ENCODE results near the gene CARMIL1.
"Not testable (repeated sequence)": the region's sequence is repeated elsewhere in the genome, so short reads cannot be mapped to it uniquely, and the experiment has no call there.

CARMIL1 gene

DNA sequence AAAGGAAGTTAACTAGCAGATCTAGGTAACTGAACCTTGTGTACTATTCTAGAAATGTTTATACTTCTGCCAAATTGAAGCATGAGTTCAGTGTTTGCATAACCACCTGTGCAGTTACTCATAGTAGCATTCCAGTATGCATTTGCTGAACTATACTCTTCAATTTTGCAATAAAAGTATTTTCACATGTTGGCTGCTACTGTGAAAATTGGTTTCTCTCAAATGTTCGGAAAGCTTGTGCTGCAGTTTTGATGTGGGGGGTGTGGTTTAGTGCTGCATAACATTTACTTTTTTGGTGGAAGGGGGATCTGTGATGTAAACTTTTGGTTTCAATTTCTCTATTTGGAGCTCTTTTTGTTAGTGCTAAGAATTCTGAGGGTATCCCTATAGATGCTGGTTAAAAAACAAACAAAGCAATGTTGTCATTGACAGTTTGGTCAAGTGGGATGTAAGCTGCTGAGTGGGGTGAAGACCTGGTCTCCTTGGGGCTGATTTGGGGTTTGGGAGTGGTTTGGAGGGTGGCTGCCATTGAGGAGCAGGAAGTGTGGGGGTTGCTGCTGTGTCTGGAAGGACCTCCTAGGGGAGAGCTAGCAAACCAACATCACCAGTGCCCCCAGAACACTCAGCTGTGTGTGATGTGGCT is 87.8 kb downstream of the CARMIL1 start:
- in situ Hi-C loops (cut with MboI; ENCODE audit: low sequenced_read_pairs) = no loop called here

DNA sequence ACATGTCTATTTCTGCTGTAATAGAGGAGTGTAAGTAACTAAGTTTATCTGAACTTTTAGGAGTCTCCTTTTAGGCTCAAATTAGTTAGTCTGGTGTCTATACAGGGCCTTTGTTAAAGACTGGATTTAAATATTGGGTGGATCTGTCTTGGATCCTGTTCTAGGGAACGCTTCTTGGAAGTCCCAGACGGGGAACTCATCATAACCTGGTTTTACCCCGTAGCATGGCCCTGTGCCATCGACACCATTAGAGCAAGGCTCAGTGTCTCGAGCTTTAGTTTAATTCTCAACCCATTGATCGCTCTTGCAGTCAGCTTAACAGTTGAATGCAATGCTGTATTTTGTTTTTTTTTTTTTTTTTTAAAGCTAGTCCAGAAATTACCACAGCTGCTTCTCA is 89.9 kb downstream of the CARMIL1 start:
- in situ Hi-C loops (cut with MboI; ENCODE audit: low sequenced_read_pairs) = no loop called here

DNA sequence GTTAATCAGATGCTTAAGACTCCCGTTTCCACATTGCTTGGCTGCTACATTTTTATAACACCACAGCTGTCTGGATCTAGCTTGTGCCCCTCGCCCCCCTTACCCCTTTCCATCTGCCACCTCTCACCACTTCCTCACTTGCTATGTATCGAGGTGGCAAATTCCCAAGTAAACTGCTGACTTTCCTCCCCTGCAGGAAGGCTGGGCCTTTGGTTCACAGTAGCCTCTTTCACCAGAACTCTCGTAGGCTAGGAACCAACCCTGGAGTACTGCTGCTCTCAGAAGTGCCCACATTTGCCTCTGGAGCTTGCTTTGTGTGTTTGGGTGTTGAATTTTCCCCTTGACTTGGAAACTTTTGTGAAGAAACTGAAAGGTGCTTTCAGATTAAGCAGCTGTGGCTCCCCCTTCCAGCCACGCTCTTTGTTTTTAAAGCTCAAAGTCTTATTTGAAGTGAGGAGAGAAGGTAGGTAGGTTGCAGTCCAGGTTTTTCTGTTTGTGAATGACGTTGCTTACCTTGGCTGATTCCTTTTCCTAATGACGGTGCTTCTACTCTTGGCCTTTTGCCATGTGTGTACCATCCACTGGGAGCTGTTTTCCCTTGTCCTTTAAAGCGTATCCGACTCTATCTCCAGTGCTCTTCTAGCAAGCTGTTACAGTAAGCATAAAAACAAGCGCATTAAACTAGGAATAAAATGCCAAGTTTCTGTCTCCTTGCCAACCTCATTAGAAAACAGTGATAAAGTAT is 90.4 kb downstream of the CARMIL1 start:
- in situ Hi-C loops (cut with MboI; ENCODE audit: low sequenced_read_pairs) = no loop called here

DNA sequence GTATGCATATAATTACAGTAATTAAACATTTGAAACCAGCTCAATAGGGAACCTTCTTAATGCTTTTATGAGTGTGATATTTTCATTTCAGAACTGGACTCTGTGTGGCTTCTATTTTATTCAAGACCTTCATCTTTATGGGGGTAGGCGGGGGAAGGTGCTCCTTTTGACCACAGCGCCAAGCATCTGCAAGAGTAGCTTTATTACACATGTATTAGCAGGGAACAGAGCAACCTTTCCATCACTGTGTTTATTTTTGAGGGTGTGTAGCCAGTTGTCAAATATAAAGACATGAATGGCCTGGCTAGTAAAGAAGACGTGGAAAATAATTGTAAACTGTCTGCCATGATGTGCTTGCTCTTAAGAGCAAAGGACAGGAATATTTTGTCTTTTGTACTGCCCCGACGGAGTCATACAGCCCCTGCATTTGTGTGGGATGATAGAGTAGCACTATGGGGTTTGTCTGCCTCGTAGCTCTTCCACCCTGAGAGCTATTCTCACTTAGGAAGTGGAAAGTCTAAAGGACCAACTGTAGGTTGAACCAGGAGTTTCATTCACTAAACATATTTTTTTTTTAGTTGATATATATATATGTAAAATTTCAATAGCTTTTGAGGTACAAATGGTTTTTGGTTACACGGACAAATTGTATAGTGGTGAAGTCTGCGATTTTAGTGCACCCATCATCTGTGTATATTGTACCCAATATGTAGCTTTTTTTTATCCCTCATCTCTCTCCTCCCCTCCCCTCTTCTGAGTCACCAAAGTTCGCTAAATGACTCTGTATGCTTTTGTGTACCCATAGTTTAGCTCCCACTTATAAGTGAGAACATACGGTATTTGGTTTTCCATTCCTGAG is 91.2 kb downstream of the CARMIL1 start:
- in situ Hi-C loops (cut with MboI; ENCODE audit: low sequenced_read_pairs) = no loop called here

DNA sequence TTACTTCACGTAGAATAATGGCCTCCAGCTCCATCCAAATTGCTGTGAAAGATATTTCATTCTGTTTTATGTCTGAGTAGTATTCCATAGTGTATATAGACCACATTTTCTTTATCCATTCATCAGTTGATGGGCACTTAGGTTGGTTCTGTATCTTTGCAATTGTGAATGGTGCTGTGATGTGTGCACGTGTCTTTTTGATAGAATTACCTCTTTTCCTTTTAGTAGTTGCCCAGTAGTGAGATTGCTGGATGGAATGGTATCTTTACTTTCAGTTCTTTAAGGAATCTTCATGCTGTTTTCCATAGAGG is 91.8 kb downstream of the CARMIL1 start:
- in situ Hi-C loops (cut with MboI; ENCODE audit: low sequenced_read_pairs) = no loop called here

DNA sequence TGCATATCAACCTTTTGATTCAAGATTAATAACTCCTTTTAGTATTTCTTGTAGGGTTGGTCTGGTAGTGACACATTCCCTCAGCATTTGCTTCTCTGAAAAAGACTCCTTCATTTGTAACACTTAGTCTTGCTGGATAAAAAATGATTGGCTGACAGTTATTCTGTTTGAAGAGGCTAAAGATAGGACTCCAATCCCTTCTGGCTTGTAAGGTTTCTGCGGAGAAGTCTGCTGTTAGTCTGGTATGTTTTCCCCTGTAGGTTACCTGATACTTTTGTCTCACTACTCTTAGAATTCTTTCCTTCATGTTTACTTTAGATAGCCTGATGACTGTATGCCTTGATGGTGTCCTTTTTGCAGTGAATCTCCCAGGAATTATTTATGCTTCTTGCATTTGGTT is 96.0 kb downstream of the CARMIL1 start:
- in situ Hi-C loops (cut with MboI; ENCODE audit: low sequenced_read_pairs) = no loop called here

DNA sequence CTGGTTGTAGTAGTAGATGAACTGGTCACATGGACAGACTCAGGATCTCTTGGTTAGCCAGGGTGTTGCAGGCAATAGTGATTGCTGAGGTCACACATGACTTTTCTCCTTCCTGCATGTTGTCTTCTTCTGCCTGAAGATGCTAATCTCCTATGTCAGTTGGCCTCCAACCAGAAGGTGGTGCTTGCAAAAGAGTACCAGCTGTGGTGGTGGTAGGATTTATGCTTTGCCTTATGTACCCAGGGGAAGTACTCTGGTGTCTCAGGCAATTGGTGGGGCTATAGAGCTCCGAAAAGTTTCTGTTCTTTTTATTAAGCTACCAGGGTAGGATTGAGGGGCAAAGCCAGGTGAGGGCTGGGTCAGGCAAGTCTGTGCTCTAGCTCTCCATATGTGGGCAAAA is 98.5 kb downstream of the CARMIL1 start:
- in situ Hi-C loops (cut with MboI; ENCODE audit: low sequenced_read_pairs) = no loop called here

DNA sequence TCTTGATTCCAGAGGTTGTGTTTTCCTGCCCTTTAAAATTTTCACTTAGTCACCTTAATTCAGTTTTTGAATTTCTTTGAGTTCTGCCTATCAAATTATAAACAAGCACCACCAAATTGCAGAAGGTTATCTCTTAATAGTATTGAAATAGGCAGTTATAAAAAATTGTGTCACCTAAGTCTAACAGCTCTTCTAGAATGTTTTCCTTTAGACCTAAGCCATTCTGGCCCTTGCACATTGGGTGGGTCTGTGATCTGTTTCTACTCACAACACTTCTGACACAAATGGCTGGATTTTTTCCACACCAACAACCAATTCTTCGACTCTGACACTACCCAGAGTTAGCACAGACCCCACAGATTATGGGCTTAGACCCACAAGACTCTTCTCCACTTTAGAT is 101.9 kb downstream of the CARMIL1 start:
- in situ Hi-C loops (cut with MboI; ENCODE audit: low sequenced_read_pairs) = no loop called here

DNA sequence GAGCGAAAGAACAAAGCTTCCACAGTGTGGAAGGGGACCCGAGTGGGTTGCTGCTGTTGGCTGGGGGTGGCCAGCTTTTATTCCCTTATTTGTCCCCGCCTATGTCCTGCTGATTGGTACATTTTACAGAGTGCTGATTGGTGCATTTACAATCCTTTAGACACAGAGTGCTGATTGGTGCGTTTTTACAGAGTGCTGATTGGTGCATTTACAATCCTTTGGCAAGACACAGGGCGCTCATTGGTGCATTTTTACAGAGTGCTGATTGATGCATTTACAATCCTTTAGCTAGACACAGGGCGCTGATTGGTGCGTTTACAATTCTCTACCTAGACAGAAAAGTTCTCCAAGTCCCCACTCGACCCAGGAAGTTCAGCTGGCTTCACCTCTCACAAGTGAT is 103.3 kb downstream of the CARMIL1 start:
- in situ Hi-C loops (cut with MboI; ENCODE audit: low sequenced_read_pairs) = not testable (repeated sequence)

DNA sequence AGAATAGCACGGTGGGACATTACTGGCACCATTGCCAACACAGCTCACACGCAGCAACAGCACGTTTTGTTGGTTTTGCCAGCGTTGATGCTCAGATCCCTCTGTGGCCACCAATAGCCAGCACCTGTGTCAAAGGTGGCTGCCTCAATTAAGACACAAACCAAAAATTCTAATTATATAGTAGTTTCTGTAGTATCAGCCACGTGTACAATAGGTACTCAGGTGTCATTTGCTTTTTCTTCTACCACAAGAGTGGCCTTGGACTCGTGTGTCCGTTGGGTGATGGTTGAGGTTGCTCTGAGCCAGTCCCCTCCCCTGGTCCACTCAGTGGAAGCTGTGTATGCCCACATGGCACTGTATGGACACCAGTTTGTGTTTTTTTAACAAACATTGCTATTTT is 105.1 kb downstream of the CARMIL1 start:
- in situ Hi-C loops (cut with MboI; ENCODE audit: low sequenced_read_pairs) = no loop called here

DNA sequence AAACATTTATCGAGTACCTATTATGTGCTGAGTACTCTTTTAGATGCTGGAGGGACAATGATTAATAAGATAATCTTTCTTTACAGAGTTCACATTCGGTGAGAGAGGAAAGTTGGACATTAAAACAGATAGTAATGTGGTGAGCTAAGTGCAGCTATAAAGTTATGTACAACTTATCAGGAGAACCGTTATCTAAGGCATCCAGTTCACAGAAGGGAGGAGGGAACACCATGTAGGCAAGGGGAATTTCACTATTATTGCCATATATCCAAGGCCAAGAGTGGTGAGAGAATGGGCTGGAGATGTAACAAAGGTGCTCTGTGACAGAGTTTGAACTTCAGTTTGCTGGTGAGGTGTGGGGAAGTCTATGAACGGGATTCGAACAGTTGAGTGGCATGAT is 105.8 kb downstream of the CARMIL1 start:
- in situ Hi-C loops (cut with MboI; ENCODE audit: low sequenced_read_pairs) = no loop called here

DNA sequence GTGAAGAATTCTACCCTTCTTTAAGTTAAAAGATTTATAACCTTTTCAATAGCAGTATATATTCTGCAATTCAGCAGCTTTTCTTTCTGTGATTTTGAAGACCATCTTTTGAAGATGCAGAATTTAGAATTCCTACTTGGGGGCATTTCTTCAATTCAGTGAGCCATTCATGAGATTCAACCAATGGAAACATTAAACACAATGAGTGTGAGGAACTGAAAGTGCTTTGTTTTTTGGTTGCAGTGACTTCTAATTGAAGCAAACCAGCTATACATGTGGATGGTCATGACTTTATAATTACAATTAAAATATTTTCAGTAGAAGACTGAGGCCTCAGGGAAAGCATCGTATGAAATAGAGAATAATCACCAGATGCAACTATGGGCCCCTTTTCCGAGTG is 108.3 kb downstream of the CARMIL1 start:
- in situ Hi-C loops (cut with MboI; ENCODE audit: low sequenced_read_pairs) = no loop called here

DNA sequence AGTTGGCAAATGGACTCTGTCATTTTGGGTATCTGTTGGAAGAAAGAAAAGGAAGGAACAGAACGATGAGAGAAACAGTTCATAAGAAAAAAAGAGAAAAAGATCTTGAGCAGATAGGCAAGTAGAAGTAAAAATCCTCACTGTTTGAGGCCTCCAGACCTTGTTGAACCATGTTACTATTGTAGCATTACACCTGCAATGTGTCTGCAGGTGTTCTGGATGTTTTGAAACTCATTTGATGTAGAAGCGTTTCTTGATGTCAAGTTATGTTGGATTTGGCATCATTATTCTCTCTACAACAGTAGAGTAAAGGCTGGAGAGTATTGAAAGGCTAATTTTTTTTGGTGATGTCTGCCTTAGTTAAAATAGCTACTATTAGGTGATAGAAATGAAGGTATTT is 108.7 kb downstream of the CARMIL1 start:
- in situ Hi-C loops (cut with MboI; ENCODE audit: low sequenced_read_pairs) = no loop called here

DNA sequence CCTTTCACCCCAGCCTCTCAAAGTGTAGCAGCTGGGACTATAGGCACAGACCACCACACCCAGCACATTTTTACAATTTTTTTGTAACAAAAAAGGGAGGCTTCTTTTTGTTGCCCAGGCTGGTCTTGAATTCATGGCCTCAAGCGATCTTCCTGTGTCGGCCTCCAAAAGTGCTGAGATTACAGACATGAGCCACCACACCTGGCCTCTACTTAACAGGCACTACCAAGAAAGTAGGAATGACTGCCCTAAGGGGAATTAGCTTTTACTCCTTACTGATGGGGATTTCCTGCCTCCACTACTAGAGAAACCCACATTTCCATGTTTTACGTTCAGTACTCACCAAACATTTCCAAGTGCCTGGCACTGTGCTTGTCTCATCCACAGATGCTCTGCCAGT is 109.6 kb downstream of the CARMIL1 start:
- in situ Hi-C loops (cut with MboI; ENCODE audit: low sequenced_read_pairs) = no loop called here

DNA sequence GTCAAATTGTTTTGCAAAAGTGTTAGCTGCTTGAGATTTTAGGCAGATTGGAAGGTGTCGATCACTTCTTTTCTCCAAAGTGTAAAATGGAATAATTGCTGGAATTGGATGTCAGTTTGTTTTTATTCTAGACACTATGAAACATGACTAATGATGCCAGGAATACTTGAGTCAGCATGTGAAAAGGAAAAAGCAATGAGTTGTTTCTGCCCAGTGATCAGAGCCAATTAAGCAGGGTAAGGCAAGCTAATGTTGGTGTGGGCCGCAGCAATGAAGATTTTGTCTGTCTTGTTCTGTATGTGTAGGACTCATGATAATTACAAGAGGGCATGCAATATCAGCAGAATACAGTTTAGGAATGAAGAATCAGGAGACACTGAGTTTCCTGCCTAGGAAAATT is 110.3 kb downstream of the CARMIL1 start:
- in situ Hi-C loops (cut with MboI; ENCODE audit: low sequenced_read_pairs) = no loop called here

DNA sequence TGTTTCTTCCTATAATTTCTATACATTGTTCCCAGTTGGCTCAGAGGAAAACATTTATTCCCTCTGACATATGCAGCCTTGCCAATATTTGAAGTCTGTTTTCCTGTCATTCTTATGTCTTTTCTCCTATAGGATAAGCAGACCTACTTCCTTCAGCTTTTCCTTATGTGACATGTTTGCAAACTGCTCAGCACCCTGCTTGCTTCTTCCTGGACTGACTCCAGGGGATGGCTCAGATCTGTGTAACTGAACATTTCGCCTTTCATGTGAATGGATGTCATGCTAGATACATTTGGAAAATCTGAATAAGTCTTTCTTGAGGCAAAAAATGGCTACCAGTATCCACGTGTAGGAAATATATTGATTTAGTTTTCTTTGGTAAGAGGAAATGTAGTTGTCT is 113.2 kb downstream of the CARMIL1 start:
- in situ Hi-C loops (cut with MboI; ENCODE audit: low sequenced_read_pairs) = no loop called here

DNA sequence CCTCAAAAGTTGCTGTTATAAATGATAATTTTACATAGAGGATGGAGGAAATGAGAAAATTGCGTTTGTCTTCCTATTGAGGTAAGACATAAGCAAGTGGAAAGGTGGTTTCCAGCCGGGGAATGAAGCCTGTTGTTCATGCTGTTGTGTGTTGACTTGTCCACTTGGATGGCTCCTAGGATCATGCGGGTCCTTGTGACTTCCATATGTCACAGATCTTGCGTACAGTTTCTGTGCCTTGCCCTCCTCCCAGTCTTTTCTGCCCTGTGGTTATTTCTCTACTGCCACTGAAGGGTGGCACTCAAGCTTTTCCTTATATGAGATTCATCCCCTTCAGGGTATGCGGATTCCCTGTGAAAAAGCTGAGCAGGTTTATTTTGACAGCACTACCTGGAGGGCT is 116.6 kb downstream of the CARMIL1 start:
- in situ Hi-C loops (cut with MboI; ENCODE audit: low sequenced_read_pairs) = no loop called here

DNA sequence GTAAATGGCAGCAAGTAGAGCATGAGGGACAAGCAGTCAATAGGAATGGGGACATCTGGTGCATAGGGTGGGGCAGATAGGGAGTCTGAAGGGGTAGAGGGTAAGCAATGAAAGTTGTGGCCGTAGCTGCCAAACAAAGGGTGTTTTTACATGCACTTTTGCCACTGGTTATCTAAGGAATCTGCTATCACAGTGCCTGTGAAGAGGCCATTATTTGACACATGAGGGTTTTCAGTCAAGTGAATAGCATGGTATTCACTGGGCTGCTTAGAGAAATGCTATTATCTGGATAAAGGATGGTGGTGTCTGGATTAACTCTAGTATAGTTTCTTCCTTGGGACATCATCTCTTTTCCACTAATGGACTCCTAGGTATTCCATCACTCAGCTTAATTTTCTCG is 118.2 kb downstream of the CARMIL1 start:
- in situ Hi-C loops (cut with MboI; ENCODE audit: low sequenced_read_pairs) = no loop called here

DNA sequence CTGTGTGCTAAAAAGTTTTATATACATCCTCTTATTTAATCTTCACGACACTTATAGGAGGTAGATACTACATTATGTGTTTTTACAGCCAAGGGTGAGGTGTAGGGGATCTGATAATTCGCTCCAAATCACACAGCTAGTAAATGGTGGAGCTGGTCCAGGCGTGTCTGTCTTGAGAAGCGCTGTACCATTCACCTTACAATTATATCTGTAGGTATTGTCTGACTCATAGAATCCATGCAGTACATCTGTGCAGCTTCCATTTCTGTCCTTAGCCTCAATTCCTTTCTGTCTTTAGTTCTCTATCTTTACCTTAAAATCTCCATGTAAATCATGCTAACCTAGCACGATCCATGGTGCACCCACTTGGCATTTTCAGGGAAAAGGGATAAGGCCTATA is 120.7 kb downstream of the CARMIL1 start:
- in situ Hi-C loops (cut with MboI; ENCODE audit: low sequenced_read_pairs) = no loop called here

DNA sequence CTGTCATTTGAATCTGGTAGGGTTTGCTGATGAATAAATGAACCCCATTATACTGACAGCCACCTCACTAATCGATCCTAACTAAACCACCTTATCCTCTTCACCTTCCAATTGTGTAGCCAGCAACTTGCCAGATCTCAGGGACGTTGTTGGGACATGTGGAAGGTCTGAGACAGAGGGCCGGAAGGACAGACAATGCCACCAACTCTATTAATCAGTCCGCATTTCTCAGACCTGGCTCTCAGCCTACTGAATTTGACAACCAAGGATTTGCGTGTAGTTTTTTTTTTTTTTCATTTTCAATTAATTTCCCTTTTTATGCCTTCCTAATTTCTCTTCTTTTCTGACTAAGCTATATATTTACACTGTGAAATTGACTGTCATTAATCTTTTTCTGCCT is 122.5 kb downstream of the CARMIL1 start:
- in situ Hi-C loops (cut with MboI; ENCODE audit: low sequenced_read_pairs) = no loop called here

DNA sequence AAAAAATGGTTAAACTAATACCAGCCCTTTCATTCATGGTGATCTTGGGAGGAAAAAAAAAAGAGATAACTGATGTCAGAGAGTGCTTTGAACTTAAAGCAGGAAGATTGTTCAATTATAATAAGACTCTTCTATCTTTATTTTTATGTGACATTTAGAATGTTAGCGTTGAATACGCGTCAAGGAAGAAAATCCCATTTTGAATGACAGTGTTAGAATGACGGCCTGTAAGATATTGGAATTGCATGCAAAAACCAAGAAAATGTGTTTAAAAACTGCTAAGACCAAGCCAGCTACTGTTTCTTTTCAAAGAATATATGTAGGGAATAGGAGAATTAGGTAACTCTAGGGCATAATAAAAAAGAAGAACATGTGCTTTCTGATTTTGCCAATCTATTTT is 123.0 kb downstream of the CARMIL1 start:
- in situ Hi-C loops (cut with MboI; ENCODE audit: low sequenced_read_pairs) = no loop called here

DNA sequence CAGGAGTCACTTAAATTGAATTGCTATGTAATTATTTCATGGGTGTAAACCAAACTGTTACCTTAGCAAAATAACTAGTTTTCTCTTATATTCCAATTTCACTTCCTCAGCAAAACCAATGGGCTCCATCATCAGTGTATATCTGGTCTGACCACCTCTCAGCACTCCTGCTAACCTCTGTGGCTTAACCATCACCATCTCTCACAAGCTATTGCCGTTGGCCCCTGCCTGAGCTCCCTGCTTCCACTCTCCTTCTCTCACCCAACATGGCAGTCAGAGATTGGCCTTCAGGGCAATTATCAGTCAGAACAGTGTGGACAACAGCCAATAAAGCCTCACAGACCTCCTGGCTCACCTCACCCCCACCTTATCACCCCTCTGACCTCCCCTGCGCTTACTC is 124.0 kb downstream of the CARMIL1 start:
- in situ Hi-C loops (cut with MboI; ENCODE audit: low sequenced_read_pairs) = no loop called here

Measured in HL-60/S4 treated with retinoic acid at 250 ng/mL for 4 days and 3 days (cell line).